WTC11 (cell line): ENCODE measurements around the gene NYAP1.

Source experiments
- ELF4 ChIP-seq: sonication (generic); formaldehyde crosslinking; IDR thresholded peaks from 2 replicates; pipeline ENCODE4 v1.8.1; 2022; ENCODE audit warnings: low read depth, mild to moderate bottlenecking, moderate library complexity, missing genetic modification reagents
- SP1 ChIP-seq: sonication (generic); formaldehyde crosslinking; conservative IDR thresholded peaks from 2 replicates; pipeline ENCODE4 v1.8.1; 2022; ENCODE audit warnings: missing genetic modification reagents
- TF ChIP-seq, protein P1 (sequence below): sonication (generic); formaldehyde crosslinking; IDR thresholded peaks from 2 replicates; pipeline ENCODE4 v1.8.1; 2023; ENCODE audit warnings: mild to moderate bottlenecking, moderate library complexity, missing genetic modification reagents
- TF ChIP-seq, protein P2 (sequence below): fragments of 200-600 bp; IDR thresholded peaks from 2 replicates; pipeline ENCODE4 v1.8.0; 2022; ENCODE audit warnings: antibody characterized with exemption
- TF ChIP-seq, protein P3 (sequence below): sonication (generic); formaldehyde crosslinking; IDR thresholded peaks from 2 replicates; pipeline ENCODE4 v1.8.1; 2023; ENCODE audit warnings: mild to moderate bottlenecking, missing genetic modification reagents, moderate library complexity

DNA sequence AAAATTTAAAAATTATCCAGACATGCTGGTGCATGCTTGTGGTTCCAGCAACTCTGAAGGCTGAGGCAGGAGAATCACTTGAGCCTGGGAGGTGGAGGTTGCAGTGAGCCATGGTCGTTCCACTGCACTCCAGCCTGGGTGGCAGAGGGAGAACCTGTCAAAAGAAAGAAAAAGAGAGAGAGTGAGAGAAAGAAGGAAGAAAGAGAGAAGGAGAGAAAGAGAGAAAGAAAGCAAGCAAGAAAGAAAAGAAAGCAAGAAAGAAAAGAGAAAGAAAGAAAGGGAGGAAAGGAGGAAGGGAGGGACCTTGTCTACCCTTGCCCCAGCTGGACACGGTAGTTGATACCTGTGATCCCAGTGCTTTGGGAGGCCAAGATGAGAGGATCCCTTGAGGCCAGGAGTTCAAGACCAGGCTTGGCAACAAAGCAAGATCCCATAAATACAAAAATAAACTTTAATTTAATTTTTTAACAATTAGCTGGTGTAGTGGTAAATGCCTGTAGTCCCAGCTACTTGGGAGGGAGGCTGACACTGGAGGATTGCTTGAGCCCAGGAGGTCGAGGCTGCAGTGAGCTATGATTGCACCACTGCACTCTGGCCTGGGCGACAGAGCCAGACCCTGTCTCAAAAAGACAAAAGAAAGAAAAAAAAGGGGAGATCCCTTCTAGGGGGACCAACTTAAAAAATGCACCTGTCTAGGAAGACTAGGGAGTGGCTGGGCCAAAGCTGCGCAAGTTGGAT lies 9.2 kb downstream of the NYAP1 start:
- TF ChIP-seq SP1 = no peak
- no peak for TF ChIP-seq ELF4
- TF ChIP-seq, protein P1, sequence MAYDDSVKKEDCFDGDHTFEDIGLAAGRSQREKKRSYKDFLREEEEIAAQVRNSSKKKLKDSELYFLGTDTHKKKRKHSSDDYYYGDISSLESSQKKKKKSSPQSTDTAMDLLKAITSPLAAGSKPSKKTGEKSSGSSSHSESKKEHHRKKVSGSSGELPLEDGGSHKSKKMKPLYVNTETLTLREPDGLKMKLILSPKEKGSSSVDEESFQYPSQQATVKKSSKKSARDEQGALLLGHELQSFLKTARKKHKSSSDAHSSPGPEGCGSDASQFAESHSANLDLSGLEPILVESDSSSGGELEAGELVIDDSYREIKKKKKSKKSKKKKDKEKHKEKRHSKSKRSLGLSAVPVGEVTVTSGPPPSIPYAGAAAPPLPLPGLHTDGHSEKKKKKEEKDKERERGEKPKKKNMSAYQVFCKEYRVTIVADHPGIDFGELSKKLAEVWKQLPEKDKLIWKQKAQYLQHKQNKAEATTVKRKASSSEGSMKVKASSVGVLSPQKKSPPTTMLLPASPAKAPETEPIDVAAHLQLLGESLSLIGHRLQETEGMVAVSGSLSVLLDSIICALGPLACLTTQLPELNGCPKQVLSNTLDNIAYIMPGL (CRISPR knock-in tag) = no peak
- TF ChIP-seq, protein P2, sequence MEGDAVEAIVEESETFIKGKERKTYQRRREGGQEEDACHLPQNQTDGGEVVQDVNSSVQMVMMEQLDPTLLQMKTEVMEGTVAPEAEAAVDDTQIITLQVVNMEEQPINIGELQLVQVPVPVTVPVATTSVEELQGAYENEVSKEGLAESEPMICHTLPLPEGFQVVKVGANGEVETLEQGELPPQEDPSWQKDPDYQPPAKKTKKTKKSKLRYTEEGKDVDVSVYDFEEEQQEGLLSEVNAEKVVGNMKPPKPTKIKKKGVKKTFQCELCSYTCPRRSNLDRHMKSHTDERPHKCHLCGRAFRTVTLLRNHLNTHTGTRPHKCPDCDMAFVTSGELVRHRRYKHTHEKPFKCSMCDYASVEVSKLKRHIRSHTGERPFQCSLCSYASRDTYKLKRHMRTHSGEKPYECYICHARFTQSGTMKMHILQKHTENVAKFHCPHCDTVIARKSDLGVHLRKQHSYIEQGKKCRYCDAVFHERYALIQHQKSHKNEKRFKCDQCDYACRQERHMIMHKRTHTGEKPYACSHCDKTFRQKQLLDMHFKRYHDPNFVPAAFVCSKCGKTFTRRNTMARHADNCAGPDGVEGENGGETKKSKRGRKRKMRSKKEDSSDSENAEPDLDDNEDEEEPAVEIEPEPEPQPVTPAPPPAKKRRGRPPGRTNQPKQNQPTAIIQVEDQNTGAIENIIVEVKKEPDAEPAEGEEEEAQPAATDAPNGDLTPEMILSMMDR = no peak
- TF ChIP-seq, protein P3, sequence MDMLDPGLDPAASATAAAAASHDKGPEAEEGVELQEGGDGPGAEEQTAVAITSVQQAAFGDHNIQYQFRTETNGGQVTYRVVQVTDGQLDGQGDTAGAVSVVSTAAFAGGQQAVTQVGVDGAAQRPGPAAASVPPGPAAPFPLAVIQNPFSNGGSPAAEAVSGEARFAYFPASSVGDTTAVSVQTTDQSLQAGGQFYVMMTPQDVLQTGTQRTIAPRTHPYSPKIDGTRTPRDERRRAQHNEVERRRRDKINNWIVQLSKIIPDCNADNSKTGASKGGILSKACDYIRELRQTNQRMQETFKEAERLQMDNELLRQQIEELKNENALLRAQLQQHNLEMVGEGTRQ (CRISPR knock-in tag) = no peak
